Endothelial cell of umbilical vein (primary cell): ENCODE data around the gene ZNF20. TPM values are rescaled to one million over a fixed set of nuclear protein-coding genes. Genes with fewer than 3 reads are reported as not detected.
A peak's percentile ranks its signal among the peaks of the same experiment; 100 is the strongest.

Experiments used
- BruUV-seq: library from RNA; stranded (reverse); fragments of 400-500 nt; replicated peaks from 2 replicates; lab custom pipeline; 2021; lab: Mats Ljungman, UMichigan
- CTCF ChIA-PET: fragments of 300-600, 350-600 bp; sonication (Branson Sonifier 250); formaldehyde crosslinking; loops from one replicate; lab custom pipeline; 2021; ENCODE audit warnings: antibody characterized with exemption, inconsistent platforms; lab: Charles Lee
- POLR2A ChIA-PET: fragments of 300-600, 350-600 bp; sonication (Branson Sonifier 250); formaldehyde crosslinking; loops from one replicate; lab custom pipeline; 2021; ENCODE audit warnings: antibody characterized with exemption, inconsistent platforms; lab: Charles Lee
- DNase-seq: peaks from one replicate; pipeline ENCODE4 v3.0.0-alpha.2; 2011; ENCODE audit warnings: low read depth, low spot score
- FAIRE-seq: peaks from 2 replicates; lab custom pipeline; 2011; peaks lifted over from hg19 to GRCh38; lab: Jason Lieb, UNC
- H2AFZ ChIP-seq: 2 replicates; pipeline ENCODE4 v1.6.0; 2012; ENCODE audit warnings: low read depth, low read length, control low read depth, inconsistent platforms
- H3K27ac ChIP-seq: 2 replicates; pipeline ENCODE4 v1.5.1; 2011; ENCODE audit warnings: low read depth, mild to moderate bottlenecking, control low read depth, low read length, moderate library complexity; ENCODE audit not compliant: insufficient read depth
- H3K27me3 ChIP-seq, 2 experiments: 2 replicates each; pipeline versions ENCODE4 v1.6.0 to v1.6.1; 2011; ENCODE audit warnings: low read length in 2 of 2, mixed read lengths in 1 of 2; ENCODE audit not compliant: control insufficient read depth in 2 of 2, insufficient read depth in 2 of 2
- H3K36me3 ChIP-seq, 2 experiments: 2 replicates in 1 of 2; 3 replicates in 1 of 2; pipeline ENCODE4 v1.5.1; 2011; ENCODE audit warnings: low read length in 2 of 2, mild to moderate bottlenecking in 1 of 2, moderate library complexity in 1 of 2; ENCODE audit not compliant: control insufficient read depth in 2 of 2, insufficient read depth in 2 of 2; ENCODE audit errors: extremely low read depth in 1 of 2
- H3K4me1 ChIP-seq: 3 replicates; pipeline ENCODE4 v1.5.1; 2011; ENCODE audit warnings: mild to moderate bottlenecking, low read length; ENCODE audit not compliant: control insufficient read depth, insufficient read depth; ENCODE audit errors: extremely low read depth
- H3K4me2 ChIP-seq: 2 replicates; pipeline ENCODE4 v1.6.1; 2011; ENCODE audit warnings: low read length, control low read depth, mixed read lengths; ENCODE audit not compliant: insufficient read depth
- H3K4me3 ChIP-seq, 3 experiments: fragments of 200-600 bp in 1 of 3; sonication (generic), shearing (Covaris generic) in 1 of 3; replicated peaks in 1 of 3; 2 replicates each; pipeline ENCODE4 v1.5.1; 2011 to 2016; ENCODE audit warnings: control low read depth in 3 of 3, low read length in 3 of 3, mild to moderate bottlenecking in 2 of 3, inconsistent platforms in 1 of 3, low read depth in 1 of 3, moderate library complexity in 1 of 3; ENCODE audit not compliant: insufficient read depth in 1 of 3
- H3K79me2 ChIP-seq: 2 replicates; pipeline ENCODE4 v1.6.0; 2012; ENCODE audit warnings: low read length, inconsistent platforms; ENCODE audit not compliant: control insufficient read depth, insufficient read depth
- H3K9ac ChIP-seq: replicated peaks from 2 replicates; pipeline ENCODE3; 2011; ENCODE audit warnings: low read length, control low read depth; ENCODE audit not compliant: insufficient read depth; ENCODE audit errors: extremely low read depth
- H3K9me1 ChIP-seq: replicated peaks from 3 replicates; pipeline ENCODE4 v1.6.0; 2011; ENCODE audit warnings: mild to moderate bottlenecking, low read length; ENCODE audit not compliant: control insufficient read depth, insufficient read depth; ENCODE audit errors: extremely low read depth
- H3K9me3 ChIP-seq: replicated peaks from 2 replicates; pipeline ENCODE4 v1.5.1; 2012; ENCODE audit warnings: low read length, inconsistent platforms; ENCODE audit not compliant: control insufficient read depth, insufficient read depth
- H4K20me1 ChIP-seq: replicated peaks from 2 replicates; pipeline ENCODE3; 2011; ENCODE audit warnings: mild to moderate bottlenecking, low read length; ENCODE audit not compliant: control insufficient read depth, insufficient read depth; ENCODE audit errors: extremely low read depth
- FOS ChIP-seq: IDR thresholded peaks from 2 replicates; pipeline ENCODE4 v1.6.1; 2011; ENCODE audit warnings: mild to moderate bottlenecking, low read length, moderate library complexity, borderline replicate concordance; ENCODE audit not compliant: insufficient read depth
- GATA2 ChIP-seq: IDR thresholded peaks from 2 replicates; pipeline ENCODE4 v1.7.0; 2011; ENCODE audit warnings: low read depth, mild to moderate bottlenecking, moderate library complexity, mixed read lengths, low read length; ENCODE audit not compliant: insufficient read length, insufficient read depth
- POLR2A ChIP-seq: IDR thresholded peaks from 2 replicates; pipeline ENCODE4 v1.6.1; 2012; ENCODE audit warnings: low read depth, mild to moderate bottlenecking, control low read depth, low read length
- POLR2AphosphoS5 ChIP-seq: IDR thresholded peaks from 2 replicates; pipeline ENCODE4 v1.6.1; 2012; ENCODE audit warnings: low read depth, mild to moderate bottlenecking, control low read depth, low read length, moderate library complexity; ENCODE audit not compliant: insufficient read depth
- dilution Hi-C: fragments of 300-500 bp; cut with MboI; formaldehyde crosslinking; loops from one replicate; pipeline ENCODE4 v1.15.0; 2019; ENCODE audit warnings: low sequenced_read_pairs; ENCODE audit not compliant: extremely low pct_ligation_motif_present
- intact Hi-C: fragments of 100-400 bp; cut with micrococcal nuclease; formaldehyde crosslinking; loops from one replicate; pipeline ENCODE4 v1.10.0; 2022
- polyA plus RNA-seq, 4 experiments: library from polyadenylated mRNA; depleted of rRNA in 3 of 4; stranded (reverse) in 3 of 4; unstranded in 1 of 4; fragments of >200 nt; gene quantifications; 2 replicates each; pipeline versions ENCODE4 v1.2.1 to v1.2.3, GENCODE V29; 2011 to 2012; ENCODE audit warnings: missing spikeins in 1 of 4
- total RNA-seq: library from RNA; stranded (reverse); gene quantifications from 2 replicates; pipeline ENCODE4 v1.2.3, GENCODE V29; 2021
- TF ChIP-seq, protein P1 (sequence below), 2 donors: IDR thresholded peaks; 1 replicate in 1 of 2; 2 replicates in 1 of 2; pipeline ENCODE4 v1.5.1; 2011; ENCODE audit warnings: low read length in 2 of 2, mild to moderate bottlenecking in 2 of 2, moderate library complexity in 2 of 2, control low read depth in 1 of 2, inconsistent platforms in 1 of 2, low read depth in 1 of 2; ENCODE audit not compliant: insufficient read depth in 1 of 2; ENCODE audit errors: extremely low read depth in 1 of 2

Gene ZNF20
- total and polyA plus RNA-seq, 2 donors (not counting 3 experiments of a cell fraction or from before 2014, with no cell fraction given): 0.35 TPM

DNA sequence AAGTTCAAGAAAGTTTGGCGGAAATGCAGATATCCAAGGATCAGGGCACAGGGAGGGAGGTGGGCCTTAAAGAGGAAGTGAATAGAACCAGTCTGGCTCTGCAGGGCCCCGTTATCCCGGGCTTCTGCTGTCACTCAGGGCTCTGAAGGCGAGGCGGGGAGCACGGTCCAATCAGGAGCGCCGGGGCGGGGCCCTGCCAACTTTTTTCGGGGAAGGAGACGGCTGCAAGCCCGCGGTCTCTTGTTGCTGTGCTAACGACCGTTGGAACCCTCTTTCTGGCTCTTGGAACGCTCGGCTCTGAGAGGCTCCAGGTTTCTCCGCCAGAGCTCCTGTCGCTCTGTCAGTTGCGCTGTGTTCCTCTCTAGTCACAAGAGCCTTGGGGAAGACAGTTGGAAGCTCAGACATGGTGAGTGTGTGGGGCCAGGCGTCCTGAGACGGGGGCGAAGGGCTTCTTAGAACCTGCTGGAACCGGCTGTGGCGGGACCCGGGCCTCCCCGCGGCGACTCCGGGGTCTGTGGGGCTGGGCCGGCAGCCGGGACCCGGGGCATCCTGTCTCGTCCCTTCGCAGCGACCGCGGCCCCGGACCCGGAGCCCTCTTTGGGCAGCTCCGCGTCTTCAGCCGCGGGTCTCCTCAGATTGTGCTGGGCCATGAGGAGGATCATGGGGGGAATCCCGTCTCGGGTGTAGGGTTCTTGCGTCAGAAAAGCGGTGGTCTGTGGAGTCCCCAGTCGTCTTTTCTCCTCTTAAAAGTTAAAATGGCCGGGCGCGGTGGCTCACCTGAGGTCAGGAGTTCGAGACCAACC is 47.9 kb downstream of the ZNF20 start:
- Histone ChIP-seq H4K20me1 (no peaks in the 10 kb centered on the region), H3K4me3 (peak overlapping the region; percentile 33 to 49 (median 44)), H3K9me1 (no peaks in the 10 kb centered on the region), H3K4me1 (peaks cover 3% of the 10 kb centered on the region), H3K4me2 (peak overlapping the region; percentile 33), H3K27ac (no peak overlapping the region), H3K9ac (peak overlapping the region; percentile 27), H3K27me3 (no peaks in the 10 kb centered on the region), H3K9me3 (no peaks in the 10 kb centered on the region), H2AFZ (peak overlapping the region; percentile 63), H3K36me3 (no peaks in the 10 kb centered on the region), H3K79me2 (no peaks in the 10 kb centered on the region)
- intact Hi-C loops: loop anchor here (1.0 kb wide), 1 partner anchor 49 kb away; no protein-coding TSS in a partner anchor
- ChIA-PET POLR2A (no interaction called here), CTCF (interaction anchor here (0.9 kb wide), 1 partner anchor 15 kb away, joined by 3 read pairs; no protein-coding TSS in a partner anchor)
- dilution Hi-C loops: no loop called here
- BruUV-seq: TSS peak; percentile 59
- FAIRE-seq: peak; percentile 81
- DNase-seq: peak; percentile 71
- TF ChIP-seq GATA2: no peak
- peak; percentile 47 for TF ChIP-seq POLR2A

DNA sequence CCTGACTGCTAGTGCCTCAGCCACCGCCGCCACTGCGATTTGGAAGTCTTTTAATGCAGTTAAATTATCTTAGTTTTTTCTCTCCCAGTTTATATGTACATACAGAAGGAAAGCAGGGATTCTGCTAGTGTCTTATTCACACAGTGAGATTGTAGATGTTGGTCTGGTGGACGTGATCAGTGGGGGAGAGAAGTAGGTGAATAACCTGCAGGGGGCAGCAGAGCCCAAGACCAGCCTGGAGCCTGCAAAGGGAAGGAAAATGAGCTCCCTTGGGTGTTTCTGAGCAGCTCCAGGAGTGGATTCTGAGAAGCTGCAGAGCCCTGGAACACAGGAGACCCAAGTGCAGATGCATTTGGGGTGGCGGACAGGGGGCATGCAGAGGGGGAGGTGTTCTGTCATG is 49.3 kb downstream of the ZNF20 start:
- Histone ChIP-seq H3K27ac (no peak overlapping the region), H2AFZ (no peak overlapping the region), H3K36me3 (no peaks in the 10 kb centered on the region), H3K9ac (no peak overlapping the region), H3K9me1 (no peaks in the 10 kb centered on the region), H4K20me1 (no peaks in the 10 kb centered on the region), H3K4me3 (no peak overlapping the region), H3K79me2 (no peaks in the 10 kb centered on the region), H3K27me3 (no peaks in the 10 kb centered on the region), H3K4me1 (peaks cover 3% of the 10 kb centered on the region), H3K9me3 (no peaks in the 10 kb centered on the region), H3K4me2 (no peak overlapping the region)
- intact Hi-C loops: no loop called here
- POLR2A ChIA-PET: no interaction called here
- FAIRE-seq (no peak), DNase-seq (peak; percentile 30)
- dilution Hi-C loops: no loop called here
- CTCF ChIA-PET: interaction anchor here (0.5 to 1.5 kb wide), 17 partner anchors 18 to 666 kb away, joined by 3 to 17 read pairs (median 4); partner anchors contain the start of genes ZNF136, ZNF20, ZNF44 and ZNF442
- BruUV-seq: no TSS peak
- TF ChIP-seq, protein P1, sequence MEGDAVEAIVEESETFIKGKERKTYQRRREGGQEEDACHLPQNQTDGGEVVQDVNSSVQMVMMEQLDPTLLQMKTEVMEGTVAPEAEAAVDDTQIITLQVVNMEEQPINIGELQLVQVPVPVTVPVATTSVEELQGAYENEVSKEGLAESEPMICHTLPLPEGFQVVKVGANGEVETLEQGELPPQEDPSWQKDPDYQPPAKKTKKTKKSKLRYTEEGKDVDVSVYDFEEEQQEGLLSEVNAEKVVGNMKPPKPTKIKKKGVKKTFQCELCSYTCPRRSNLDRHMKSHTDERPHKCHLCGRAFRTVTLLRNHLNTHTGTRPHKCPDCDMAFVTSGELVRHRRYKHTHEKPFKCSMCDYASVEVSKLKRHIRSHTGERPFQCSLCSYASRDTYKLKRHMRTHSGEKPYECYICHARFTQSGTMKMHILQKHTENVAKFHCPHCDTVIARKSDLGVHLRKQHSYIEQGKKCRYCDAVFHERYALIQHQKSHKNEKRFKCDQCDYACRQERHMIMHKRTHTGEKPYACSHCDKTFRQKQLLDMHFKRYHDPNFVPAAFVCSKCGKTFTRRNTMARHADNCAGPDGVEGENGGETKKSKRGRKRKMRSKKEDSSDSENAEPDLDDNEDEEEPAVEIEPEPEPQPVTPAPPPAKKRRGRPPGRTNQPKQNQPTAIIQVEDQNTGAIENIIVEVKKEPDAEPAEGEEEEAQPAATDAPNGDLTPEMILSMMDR (IDR thresholded peaks at IDR 0.05; ENCODE audit: extremely low read depth in 1 of 2, insufficient read depth in 1 of 2, low read depth in 1 of 2, low read length in 2 of 2): peak; percentile 43 to 53
- no peak for TF ChIP-seq POLR2AphosphoS5
- TF ChIP-seq FOS: no peak
